WTC11 (cell line): Measurements from ENCODE around the gene KRTCAP2. TPM values are rescaled to one million over a fixed set of nuclear protein-coding genes. Genes with fewer than 3 reads are reported as not detected.

Experiments used
- CBFB ChIP-seq: sonication (generic); formaldehyde crosslinking; IDR thresholded peaks from 2 replicates; pipeline ENCODE4 v1.8.1; 2022; ENCODE audit warnings: mild to moderate bottlenecking, low read depth, missing genetic modification reagents
- ELF4 ChIP-seq: sonication (generic); formaldehyde crosslinking; IDR thresholded peaks from 2 replicates; pipeline ENCODE4 v1.8.1; 2022; ENCODE audit warnings: low read depth, mild to moderate bottlenecking, moderate library complexity, missing genetic modification reagents
- FOXJ3 ChIP-seq: sonication (generic); formaldehyde crosslinking; IDR thresholded peaks from 2 replicates; pipeline ENCODE4 v1.9.0; 2021; ENCODE audit warnings: missing genetic modification reagents, mild to moderate bottlenecking, borderline replicate concordance
- FOXK1 ChIP-seq: sonication (generic); formaldehyde crosslinking; IDR thresholded peaks from 2 replicates; pipeline ENCODE4 v1.8.0; 2022; ENCODE audit warnings: mild to moderate bottlenecking, moderate library complexity, missing genetic modification reagents
- GABPB1 ChIP-seq: sonication (generic); formaldehyde crosslinking; IDR thresholded peaks from 2 replicates; pipeline ENCODE4 v1.8.1; 2023; ENCODE audit warnings: mild to moderate bottlenecking, missing genetic modification reagents
- GTF2I ChIP-seq: fragments of 250-450 bp; sonication (Bioruptor Pico); conservative IDR thresholded peaks from 2 replicates; pipeline ENCODE4 v1.4.0; 2021; ENCODE audit warnings: mild to moderate bottlenecking
- HMGXB4 ChIP-seq: sonication (generic); formaldehyde crosslinking; IDR thresholded peaks from 2 replicates; pipeline ENCODE4 v1.8.1; 2023; ENCODE audit warnings: mild to moderate bottlenecking, moderate library complexity, missing genetic modification reagents
- MXD4 ChIP-seq: fragments of 250-450 bp; sonication (Bioruptor Pico); IDR thresholded peaks from 2 replicates; pipeline ENCODE4 v1.8.0; 2021; ENCODE audit warnings: mild to moderate bottlenecking, moderate library complexity, borderline replicate concordance
- RELA ChIP-seq: sonication (generic); formaldehyde crosslinking; IDR thresholded peaks from 2 replicates; pipeline ENCODE4 v1.8.1; 2022; ENCODE audit warnings: missing genetic modification reagents, mild to moderate bottlenecking, borderline replicate concordance
- SMAD3 ChIP-seq: sonication (generic); formaldehyde crosslinking; IDR thresholded peaks from 2 replicates; pipeline ENCODE4 v1.8.0; 2022; ENCODE audit warnings: missing genetic modification reagents, mild to moderate bottlenecking, borderline replicate concordance
- SOX15 ChIP-seq: fragments of 250-450 bp; sonication (Bioruptor Pico); IDR thresholded peaks from 2 replicates; pipeline ENCODE4 v1.9.0; 2021; ENCODE audit warnings: mild to moderate bottlenecking
- TCF7 ChIP-seq: sonication (generic); formaldehyde crosslinking; IDR thresholded peaks from 2 replicates; pipeline ENCODE4 v1.8.0; 2022; ENCODE audit warnings: mild to moderate bottlenecking, low read depth, missing genetic modification reagents, moderate library complexity
- TEAD4 ChIP-seq: sonication (generic); formaldehyde crosslinking; IDR thresholded peaks from 2 replicates; pipeline ENCODE4 v1.8.0; 2022; ENCODE audit warnings: mild to moderate bottlenecking, missing genetic modification reagents
- TP53 ChIP-seq: sonication (generic); formaldehyde crosslinking; IDR thresholded peaks from 2 replicates; pipeline ENCODE4 v1.8.1; 2023; ENCODE audit warnings: mild to moderate bottlenecking, missing genetic modification reagents
- ZNF219 ChIP-seq: sonication (generic); formaldehyde crosslinking; IDR thresholded peaks from 2 replicates; pipeline ENCODE4 v1.8.0; 2023; ENCODE audit warnings: missing genetic modification reagents, mild to moderate bottlenecking, borderline replicate concordance
- ZNF232 ChIP-seq: sonication (generic); formaldehyde crosslinking; IDR thresholded peaks from 2 replicates; pipeline ENCODE4 v1.8.0; 2022; ENCODE audit warnings: mild to moderate bottlenecking, missing genetic modification reagents
- ZNF281 ChIP-seq: sonication (generic); formaldehyde crosslinking; IDR thresholded peaks from 2 replicates; pipeline ENCODE4 v1.8.0; 2023; ENCODE audit warnings: mild to moderate bottlenecking, missing genetic modification reagents
- ZNF317 ChIP-seq: sonication (generic); formaldehyde crosslinking; IDR thresholded peaks from 2 replicates; pipeline ENCODE4 v1.8.1; 2023; ENCODE audit warnings: low read depth, mild to moderate bottlenecking, moderate library complexity, missing genetic modification reagents, borderline replicate concordance
- ZNF416 ChIP-seq: fragments of 250-450 bp; sonication (Bioruptor Pico); IDR thresholded peaks from 2 replicates; pipeline ENCODE4 v1.9.0; 2021; ENCODE audit warnings: mild to moderate bottlenecking, inconsistent platforms
- ZNF423 ChIP-seq: fragments of 250-450 bp; sonication (Bioruptor Pico); IDR thresholded peaks from 2 replicates; pipeline ENCODE4 v2.1.2; 2022; ENCODE audit warnings: mild to moderate bottlenecking, moderate library complexity
- ZNF425 ChIP-seq: fragments of 250-450 bp; sonication (Bioruptor Pico); conservative IDR thresholded peaks from 2 replicates; pipeline ENCODE4 v1.9.0; 2021; ENCODE audit warnings: mild to moderate bottlenecking
- ZNF512 ChIP-seq: sonication (generic); formaldehyde crosslinking; IDR thresholded peaks from 2 replicates; pipeline ENCODE4 v1.8.1; 2022; ENCODE audit warnings: missing genetic modification reagents, borderline replicate concordance
- total RNA-seq: library from RNA; stranded (reverse); gene quantifications from 3 replicates; pipeline ENCODE4 v1.2.3, GENCODE V29; 2021
- TF ChIP-seq, protein P1 (sequence below): fragments of 250-450 bp; sonication (Bioruptor Pico); IDR thresholded peaks from 2 replicates; pipeline ENCODE4 v1.8.0; 2021; ENCODE audit warnings: mild to moderate bottlenecking
- TF ChIP-seq, protein P2 (sequence below): fragments of 250-450 bp; sonication (Bioruptor Pico); IDR thresholded peaks from 2 replicates; pipeline ENCODE4 v1.9.0; 2021; ENCODE audit warnings: mild to moderate bottlenecking
- TF ChIP-seq, protein P3 (sequence below): sonication (generic); formaldehyde crosslinking; IDR thresholded peaks from 2 replicates; pipeline ENCODE4 v1.8.0; 2022; ENCODE audit warnings: mild to moderate bottlenecking, missing genetic modification reagents
- TF ChIP-seq, protein P4 (sequence below): sonication (generic); formaldehyde crosslinking; IDR thresholded peaks from 2 replicates; pipeline ENCODE4 v1.8.0; 2022; ENCODE audit warnings: mild to moderate bottlenecking, missing genetic modification reagents

The KRTCAP2 gene
- total RNA-seq, 1 experiment from 2014 or later, result 104 TPM

DNA sequence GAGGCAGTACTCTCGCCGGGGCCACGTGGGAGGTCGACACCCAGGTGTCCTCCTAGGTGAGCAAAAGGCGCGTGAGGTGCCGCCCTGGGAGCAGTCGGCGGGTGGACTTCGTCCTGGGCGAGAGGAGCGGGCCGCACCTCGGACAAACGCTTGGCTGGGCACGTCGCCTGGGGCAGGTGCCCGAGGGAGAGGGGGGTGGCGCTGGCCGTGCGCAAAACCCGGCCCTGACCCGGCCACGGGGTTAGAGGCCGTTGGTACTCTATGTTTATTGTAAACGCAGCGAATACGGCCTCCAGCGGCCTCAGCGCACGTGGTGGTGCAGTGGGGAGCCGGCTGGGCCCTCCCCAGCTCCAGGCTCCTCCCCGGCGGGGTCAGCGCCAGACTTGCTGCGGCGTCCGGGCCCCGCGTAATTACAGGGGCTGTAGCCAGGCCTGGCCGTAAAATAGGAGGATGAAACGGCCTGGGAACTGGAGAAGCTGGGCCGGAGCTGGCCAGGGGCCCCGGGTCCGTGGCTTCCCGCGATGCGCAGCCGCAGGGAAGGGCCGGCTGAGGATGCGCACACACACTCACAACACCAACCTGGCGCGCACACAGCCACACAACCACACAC is 47.1 kb downstream of the KRTCAP2 start (continued):
- TF ChIP-seq ZNF317 (CRISPR knock-in tag), result 0 out of 2 replicates have a peak, but pooled peaks have one; percentile 36
- TF ChIP-seq, protein P1, sequence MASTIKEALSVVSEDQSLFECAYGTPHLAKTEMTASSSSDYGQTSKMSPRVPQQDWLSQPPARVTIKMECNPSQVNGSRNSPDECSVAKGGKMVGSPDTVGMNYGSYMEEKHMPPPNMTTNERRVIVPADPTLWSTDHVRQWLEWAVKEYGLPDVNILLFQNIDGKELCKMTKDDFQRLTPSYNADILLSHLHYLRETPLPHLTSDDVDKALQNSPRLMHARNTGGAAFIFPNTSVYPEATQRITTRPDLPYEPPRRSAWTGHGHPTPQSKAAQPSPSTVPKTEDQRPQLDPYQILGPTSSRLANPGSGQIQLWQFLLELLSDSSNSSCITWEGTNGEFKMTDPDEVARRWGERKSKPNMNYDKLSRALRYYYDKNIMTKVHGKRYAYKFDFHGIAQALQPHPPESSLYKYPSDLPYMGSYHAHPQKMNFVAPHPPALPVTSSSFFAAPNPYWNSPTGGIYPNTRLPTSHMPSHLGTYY (CRISPR knock-in tag), result no peak
- TF ChIP-seq, protein P2, sequence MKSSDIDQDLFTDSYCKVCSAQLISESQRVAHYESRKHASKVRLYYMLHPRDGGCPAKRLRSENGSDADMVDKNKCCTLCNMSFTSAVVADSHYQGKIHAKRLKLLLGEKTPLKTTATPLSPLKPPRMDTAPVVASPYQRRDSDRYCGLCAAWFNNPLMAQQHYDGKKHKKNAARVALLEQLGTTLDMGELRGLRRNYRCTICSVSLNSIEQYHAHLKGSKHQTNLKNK, result no peak
- 0 out of 2 replicates have a peak, but pooled peaks have one; percentile 33 for TF ChIP-seq FOXJ3 (CRISPR knock-in tag)
- TF ChIP-seq GABPB1 (CRISPR knock-in tag), result peak; percentile 85
- TF ChIP-seq ZNF423 (CRISPR knock-in tag), result no peak
- no peak for TF ChIP-seq MXD4
- no peak for TF ChIP-seq ZNF512 (CRISPR knock-in tag)
- peak; percentile 63; the same call in 1 of the 2 replicates for TF ChIP-seq HMGXB4
- no peak for TF ChIP-seq SOX15 (CRISPR knock-in tag)
- peak; percentile 76 for TF ChIP-seq RELA (CRISPR knock-in tag)
- TF ChIP-seq, protein P3, sequence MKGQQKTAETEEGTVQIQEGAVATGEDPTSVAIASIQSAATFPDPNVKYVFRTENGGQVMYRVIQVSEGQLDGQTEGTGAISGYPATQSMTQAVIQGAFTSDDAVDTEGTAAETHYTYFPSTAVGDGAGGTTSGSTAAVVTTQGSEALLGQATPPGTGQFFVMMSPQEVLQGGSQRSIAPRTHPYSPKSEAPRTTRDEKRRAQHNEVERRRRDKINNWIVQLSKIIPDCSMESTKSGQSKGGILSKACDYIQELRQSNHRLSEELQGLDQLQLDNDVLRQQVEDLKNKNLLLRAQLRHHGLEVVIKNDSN, result peak; percentile 73; the same call in 1 of the 2 replicates
- no peak for TF ChIP-seq ZNF281 (CRISPR knock-in tag)
- 0 out of 2 replicates have a peak, but pooled peaks have one; percentile 55 for TF ChIP-seq ZNF219 (CRISPR knock-in tag)
- no peak for TF ChIP-seq ZNF232 (CRISPR knock-in tag)
- no peak for TF ChIP-seq CBFB (CRISPR knock-in tag)
- TF ChIP-seq FOXK1 (CRISPR knock-in tag), result peak; percentile 65
- peak; percentile 90 for TF ChIP-seq TP53 (CRISPR knock-in tag)
- TF ChIP-seq, protein P4, sequence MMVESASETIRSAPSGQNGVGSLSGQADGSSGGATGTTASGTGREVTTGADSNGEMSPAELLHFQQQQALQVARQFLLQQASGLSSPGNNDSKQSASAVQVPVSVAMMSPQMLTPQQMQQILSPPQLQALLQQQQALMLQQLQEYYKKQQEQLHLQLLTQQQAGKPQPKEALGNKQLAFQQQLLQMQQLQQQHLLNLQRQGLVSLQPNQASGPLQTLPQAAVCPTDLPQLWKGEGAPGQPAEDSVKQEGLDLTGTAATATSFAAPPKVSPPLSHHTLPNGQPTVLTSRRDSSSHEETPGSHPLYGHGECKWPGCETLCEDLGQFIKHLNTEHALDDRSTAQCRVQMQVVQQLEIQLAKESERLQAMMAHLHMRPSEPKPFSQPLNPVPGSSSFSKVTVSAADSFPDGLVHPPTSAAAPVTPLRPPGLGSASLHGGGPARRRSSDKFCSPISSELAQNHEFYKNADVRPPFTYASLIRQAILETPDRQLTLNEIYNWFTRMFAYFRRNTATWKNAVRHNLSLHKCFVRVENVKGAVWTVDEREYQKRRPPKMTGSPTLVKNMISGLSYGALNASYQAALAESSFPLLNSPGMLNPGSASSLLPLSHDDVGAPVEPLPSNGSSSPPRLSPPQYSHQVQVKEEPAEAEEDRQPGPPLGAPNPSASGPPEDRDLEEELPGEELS, result peak; percentile 73
- TF ChIP-seq TEAD4 (CRISPR knock-in tag), result no peak
- TF ChIP-seq ZNF416 (CRISPR knock-in tag), result no peak
- no peak for TF ChIP-seq SMAD3 (CRISPR knock-in tag)
- TF ChIP-seq TCF7 (CRISPR knock-in tag), result no peak
- TF ChIP-seq GTF2I (CRISPR knock-in tag), result no peak
- peak; percentile 84; the same call in 1 of the 2 replicates for TF ChIP-seq ELF4 (CRISPR knock-in tag)
- no peak for TF ChIP-seq ZNF425
